Inferior parietal cortex (tissue), 1 donor: ENCODE data around the gene SEMA4C.
"Not testable (repeated sequence)": the region's sequence is repeated elsewhere in the genome, so short reads cannot be mapped to it uniquely, and the experiment has no call there.

Experiments
- DNase-seq: peaks from one replicate; pipeline ENCODE4 v3.0.0-alpha.2; 2016; ENCODE audit errors: extremely low spot score

The SEMA4C gene

DNA sequence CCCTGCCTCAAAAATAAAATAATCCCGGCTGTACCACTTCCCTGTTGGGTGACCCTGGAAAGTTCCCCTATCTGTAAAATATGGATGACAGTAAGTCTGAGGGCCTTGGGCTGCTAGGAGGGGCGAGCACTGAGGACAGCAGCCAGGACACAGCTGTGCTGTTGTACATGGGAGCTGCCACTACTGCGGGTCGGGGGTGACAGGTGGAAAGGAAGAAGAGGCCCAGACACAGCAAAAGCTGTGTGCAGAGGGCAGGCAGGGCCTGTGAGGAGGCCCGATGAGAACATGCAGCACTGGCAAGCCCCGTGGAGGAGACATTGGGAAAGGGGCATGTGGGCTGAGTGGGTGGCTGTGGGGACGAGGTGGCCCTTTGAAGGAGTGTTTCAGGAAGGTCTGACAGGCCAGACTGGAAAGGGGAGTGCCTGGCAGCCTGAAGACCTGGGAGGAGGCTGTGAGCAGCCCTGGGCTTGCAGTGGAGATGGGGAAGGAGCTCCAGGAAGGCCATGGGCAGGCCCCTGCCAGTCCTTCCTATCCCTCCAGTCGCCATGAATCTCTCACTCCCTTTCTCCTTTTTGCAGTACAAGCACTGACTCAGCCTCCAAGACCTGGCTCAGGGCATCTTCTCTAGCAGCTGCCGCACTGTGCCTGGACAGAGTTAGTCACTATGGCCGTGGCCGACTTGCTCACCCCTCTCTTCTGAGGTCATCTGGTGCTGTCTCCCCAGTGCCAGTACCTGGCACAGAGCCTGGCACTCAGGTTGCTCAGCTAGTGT is 28.9 kb upstream of the SEMA4C start:
- no peak for DNase-seq

DNA sequence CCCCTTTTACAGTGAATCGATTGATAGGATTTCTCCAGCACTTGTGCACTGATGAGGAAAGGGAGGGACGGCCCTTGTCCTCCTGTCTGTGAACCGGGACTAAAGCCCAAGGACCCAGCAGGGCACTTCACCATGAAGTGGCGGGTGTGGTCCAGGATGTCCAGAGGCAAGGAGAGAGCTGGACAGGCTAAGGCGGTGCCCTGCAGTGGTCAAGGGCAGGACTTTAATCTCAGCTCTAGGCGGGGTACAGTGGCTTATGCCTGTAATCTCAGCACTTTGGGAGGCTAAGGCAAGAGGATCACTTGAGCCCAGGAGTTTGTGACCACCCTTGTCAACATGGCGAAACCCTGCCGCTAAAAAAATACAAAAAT is 28.2 kb upstream of the SEMA4C start:
- no peak for DNase-seq

DNA sequence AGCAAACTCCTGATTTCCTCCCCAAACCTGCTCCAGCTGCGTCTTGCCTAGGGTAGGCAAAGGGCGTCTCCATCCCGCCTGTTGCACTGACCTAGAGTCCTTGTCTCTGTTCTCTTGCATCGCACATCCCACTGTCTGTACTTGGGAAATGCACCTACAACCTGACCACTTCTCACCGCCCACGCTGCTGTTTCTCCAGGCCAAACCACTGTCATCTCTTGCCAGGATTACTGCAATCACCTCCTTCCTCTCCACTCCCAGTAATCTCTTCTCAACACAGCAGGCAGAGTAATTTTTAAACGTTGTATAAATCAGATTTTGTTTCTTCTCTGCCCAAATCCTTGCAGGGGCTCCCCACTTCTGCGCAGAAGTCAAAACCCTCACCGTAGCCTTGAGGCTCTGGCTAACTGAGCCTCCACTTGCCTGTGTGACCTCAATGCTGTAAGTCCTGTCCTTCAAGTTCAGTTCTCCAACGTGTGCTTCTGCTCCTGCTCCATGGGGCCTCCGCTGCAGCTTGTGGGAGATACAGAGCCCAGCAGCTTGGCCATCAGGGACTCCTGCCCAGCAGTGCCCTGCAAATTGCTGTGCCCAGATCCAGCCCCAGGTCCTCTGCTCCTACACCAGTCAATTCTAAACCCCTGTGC is 27.7 kb upstream of the SEMA4C start:
- no peak for DNase-seq

DNA sequence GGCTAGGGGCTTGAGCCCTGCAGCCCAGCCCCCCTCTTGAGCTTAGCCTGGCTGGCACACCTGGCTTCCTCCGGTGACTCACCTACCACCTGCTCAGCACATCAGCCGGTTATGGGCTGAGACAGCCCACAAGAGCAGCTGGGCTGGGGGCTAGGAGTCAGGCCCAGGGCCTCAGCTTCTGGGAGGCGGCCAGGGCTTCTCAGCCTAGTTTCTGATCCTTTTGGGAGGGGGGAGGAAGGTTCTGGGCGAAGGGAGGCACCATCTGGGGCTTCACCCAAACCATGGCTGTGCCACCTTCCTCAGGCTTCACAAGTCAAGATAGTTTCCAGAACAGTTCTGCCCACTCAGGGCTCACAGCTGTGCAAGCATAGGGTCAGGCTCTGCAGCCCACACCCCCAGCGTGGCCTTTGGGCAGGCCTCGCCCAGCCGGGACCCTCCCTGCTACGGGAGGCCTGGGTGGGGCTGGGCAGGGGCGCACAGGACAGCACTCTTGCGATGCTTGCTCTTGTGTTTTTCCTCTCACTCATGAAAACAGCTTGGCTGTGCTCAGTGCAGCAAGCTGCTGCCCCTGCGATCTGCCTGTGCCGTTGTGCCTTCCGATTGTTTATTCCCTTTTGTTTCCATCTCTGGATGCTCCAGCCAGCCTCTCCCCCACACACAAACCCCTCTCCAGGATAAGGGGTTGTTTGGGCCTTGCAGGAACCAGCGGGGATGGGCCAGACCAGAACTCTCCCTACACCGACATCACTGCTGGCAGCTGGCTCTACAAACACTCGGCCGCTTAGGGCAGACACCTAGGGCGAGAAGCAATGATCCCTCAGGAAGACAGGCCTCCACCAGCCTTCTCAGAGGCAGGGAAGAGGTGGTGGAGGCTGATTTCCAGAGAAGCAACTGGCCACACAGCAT is 26.1 kb upstream of the SEMA4C start:
- DNase-seq: no peak

DNA sequence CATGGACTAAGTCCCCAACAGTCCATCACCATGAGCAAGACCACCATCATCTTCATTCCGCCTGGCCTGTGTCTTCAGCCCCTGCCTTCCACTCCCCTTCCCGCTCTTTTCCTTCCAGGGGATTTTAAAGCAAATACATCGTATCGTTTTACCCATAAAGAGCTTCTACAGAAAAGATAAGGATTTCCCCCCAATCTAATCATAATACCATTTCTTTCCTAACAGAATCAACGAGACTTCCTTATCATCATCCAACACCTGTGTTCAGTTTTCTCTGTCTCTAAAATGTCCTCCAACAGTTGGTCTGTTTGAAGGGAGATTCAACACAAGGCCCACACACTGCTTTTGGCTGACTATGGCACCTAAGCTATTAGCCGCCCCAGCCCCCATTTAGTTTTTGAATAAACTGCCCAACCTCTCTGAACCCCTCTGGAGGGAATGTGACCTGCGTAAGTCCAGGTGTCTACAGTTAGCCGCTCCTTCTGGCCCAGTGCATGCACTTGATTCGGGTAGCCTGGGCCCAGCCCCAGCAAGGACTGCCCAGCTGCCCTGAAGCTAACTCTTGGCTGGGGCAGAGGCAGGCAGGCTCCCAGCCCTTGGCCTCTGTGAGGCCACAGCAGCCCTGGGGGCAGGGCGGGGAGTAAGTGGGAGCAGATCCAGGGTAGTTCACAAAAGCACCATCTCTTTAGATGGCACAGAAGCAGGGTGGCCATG is 25.3 kb upstream of the SEMA4C start:
- no peak for DNase-seq

DNA sequence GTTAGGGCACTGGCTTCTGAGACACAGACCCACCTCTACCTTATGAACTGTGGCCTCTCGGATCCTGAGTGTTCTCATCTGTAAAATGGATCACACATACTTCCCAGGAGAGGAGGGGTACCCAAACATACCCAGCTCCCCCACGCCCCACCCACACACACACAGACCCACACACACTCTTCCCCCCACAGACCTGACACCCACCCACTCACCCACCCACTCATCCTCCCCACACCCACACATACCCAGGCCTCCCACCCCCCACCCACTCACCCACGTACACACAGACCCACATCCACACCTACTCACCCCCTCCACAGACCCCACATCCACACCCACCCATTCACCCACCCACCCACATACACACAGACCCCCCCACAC is 24.3 kb upstream of the SEMA4C start:
- no peak for DNase-seq

DNA sequence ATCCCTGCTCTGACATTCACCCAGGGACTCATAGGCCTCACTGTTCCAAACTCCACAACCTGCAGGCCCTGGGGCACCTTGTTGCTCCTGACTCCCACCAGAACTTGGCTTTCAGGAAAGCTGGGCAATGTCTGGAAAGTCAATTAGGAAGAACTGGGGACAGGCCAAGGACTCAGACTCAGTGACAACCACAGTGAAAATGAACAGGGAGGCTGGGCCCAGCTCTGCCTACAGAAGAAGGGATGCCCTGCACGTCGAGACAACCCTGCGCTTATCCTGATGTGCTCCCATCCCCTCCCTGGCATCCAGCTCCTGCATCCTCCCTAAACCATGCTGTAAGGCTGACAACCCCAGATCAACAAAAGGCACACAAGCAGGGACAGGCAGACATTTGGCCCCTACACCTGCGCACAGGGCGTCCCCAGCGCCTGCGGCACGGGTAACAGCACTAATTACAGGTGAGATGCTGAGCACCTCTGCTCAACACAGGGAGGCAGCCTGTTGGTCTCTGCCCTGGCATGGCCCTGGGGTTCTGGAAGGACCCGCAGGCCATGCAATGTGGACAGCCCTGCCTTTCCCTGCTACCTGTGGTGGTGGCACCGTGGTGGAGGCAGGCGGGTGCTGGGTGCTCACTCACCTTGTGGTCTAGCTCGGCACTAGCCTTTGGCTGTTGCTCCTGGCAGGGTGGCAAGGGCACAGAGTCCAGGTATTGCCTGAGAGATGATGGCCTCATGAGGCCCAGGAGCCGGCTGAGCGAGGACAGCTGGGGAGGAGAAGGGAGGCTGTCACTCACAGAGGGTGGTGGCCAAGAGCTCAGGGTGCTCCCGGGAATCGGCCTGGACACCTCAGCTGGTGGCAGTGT is 23.6 kb upstream of the SEMA4C start:
- no peak for DNase-seq

DNA sequence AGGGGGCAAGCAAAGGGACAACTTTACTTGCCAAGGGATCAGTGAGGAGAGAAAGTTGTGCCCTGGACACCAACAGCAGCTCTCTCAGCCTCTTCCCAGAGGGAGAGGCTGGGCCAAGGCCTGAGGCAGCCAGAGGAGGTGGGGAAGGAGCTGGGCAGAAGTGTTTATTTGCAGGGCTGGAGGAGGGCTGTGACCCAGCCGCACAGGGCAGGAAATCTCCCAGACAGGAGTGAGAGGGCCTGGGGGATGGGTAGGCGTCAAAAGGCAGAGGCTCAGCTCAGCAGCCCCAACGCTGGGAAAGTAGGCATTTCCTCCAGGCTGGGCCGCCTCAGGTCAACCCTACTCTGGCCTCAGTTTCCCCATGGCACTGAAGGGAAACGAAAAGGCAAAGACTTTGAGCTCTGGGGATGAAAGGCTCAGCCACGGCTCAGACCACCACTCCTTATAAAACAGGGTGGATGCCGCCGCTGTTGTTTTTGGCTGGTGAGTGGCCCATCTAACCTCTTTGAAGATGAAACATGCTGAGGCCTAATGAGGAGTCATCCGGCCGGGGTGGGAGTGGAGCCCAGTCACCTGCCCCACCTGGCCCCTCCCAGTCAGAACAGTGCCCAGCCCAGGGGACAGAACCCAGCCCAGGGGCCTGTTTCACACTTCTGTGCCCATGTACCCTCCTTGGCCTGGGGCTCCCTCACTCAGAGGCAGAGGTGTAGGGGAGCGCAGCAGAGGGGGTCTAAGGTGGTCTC is 21.9 kb upstream of the SEMA4C start:
- DNase-seq: no peak

DNA sequence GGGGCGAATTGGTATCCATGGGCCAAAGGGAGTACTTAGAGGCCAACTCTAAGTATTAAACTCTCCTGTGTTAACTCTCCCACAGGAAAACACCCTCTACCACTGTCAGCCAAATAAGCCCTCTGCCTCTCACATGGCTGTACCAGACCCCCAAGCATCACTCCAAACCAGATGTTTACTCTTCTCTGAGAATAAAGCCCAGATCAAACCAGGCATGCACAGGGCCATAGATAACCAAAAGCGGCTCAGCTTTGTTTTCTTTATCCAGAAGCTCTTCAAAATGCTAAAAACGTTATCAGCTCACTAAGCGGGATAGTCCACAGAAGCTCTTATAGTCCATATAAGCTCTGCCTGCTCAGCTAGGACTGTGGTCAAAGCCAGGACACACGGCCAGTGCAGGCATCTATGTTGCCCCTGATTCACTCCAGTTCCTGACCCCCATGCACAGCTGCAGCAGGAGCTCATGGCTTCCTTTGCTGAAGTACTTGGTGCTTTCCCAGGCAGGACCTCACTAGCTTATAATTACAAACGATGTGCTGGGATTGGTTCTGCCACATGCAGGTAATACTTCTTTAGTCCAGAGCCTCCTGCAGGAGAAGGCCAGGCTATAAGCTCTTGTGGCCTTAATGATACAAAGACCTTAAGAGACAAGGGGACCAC is 21.0 kb upstream of the SEMA4C start:
- DNase-seq: no peak

DNA sequence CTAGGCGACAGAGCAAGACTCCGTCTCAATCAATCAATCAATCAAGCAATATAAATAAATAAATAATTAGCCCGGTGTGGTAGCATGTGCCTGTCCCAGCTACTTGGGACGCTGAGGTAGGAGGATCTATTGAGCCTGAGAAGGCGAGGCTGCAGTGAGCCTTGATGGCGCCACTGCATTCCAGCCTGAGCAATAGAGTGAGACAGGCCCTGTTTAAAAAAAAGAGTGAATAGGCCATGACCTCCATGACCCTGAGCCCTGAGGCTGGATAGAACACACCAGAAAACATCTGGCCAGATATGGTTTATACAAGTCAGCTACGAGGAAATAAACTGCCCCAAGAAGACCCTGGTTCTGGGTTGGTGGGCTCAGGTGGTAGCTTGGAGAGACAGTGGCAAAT is 20.4 kb upstream of the SEMA4C start:
- no peak for DNase-seq

DNA sequence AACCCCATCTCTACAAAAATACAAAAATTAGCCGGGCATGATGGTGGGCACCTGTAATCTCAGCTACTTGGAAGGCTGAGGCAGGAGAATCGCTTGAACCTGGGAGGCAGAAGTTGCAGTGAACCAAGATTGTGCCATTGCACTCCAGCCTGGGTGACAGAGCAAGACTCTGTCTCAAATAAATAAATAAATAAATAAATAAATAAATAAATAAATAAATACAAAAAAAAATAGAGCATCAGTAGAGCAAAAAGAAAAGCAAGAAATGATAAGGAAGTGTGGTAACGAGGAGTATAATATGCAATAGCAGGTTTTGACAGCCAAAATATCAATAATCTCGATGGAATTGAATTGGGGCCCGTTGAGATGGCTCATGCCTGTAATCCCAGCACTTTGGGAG is 19.6 kb upstream of the SEMA4C start:
- DNase-seq: not testable (repeated sequence)

DNA sequence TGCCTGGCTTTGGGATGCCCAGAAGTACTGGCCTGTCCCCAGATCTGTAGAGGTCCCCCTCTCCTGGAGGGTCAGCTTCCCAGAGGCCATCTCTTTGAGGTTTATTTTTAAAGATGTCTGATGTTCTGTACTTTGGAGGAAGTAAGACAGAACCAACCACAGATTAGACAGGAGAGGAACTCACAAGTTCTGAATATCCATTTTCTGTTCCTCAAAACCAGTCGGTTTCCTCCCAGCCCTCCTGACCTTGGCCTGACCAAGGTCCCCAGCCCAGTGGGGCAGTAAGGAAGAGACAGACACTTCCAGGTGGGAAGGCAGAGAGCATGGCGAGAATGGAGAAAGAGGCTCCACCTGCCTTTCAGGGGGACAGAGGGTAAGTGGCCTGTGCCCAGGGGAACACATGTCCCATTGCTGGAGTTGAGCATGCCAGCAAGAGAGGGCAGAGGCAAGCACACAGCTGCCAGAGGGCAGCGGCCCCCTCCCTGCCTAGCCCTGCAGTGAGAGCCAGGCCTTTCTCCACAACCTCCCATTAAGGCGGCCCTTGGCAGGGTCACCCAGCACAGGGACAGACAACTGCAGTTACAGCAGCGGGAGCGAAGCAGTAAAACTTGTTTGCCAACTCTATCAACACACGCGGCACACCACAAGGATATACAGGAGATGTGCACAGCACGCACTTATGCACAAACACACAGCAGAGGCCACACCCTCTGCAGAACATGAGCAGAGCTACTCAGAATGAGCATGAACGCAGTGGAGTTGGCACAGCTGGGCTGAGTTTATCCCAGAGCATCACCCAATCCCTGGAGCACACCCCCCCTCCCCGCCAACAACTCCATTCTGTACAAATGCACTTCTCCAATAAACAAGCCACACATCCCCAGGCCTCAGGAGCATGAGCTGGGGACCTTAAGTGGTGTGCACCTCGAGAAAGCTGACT is 18.5 kb upstream of the SEMA4C start:
- no peak for DNase-seq

DNA sequence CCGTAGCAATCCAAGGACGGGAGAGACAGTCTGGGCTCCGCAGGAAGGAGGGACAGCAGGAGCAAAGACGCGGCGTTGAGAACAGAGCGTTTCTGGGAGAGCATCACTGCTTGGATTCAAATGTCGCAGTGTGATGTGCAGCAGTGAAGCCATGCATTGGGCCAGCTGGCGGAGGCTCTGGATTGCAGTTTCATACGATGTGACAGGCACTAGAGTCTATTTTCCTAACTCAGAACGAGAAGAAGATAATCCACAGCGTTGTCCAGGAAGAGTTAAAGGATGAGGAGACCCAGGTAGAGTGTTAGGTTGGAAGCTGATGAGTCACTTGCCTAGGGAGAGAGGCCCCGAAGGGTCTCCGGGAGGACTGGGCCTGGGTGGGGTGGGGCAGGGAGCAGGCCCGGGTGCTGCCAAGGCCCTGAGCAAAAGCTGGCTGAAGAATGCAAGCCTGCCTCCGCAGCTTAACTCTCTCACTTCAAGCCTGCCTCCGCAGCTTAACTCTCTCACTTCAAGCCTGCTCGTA is 17.7 kb upstream of the SEMA4C start:
- DNase-seq: peak; percentile 57

DNA sequence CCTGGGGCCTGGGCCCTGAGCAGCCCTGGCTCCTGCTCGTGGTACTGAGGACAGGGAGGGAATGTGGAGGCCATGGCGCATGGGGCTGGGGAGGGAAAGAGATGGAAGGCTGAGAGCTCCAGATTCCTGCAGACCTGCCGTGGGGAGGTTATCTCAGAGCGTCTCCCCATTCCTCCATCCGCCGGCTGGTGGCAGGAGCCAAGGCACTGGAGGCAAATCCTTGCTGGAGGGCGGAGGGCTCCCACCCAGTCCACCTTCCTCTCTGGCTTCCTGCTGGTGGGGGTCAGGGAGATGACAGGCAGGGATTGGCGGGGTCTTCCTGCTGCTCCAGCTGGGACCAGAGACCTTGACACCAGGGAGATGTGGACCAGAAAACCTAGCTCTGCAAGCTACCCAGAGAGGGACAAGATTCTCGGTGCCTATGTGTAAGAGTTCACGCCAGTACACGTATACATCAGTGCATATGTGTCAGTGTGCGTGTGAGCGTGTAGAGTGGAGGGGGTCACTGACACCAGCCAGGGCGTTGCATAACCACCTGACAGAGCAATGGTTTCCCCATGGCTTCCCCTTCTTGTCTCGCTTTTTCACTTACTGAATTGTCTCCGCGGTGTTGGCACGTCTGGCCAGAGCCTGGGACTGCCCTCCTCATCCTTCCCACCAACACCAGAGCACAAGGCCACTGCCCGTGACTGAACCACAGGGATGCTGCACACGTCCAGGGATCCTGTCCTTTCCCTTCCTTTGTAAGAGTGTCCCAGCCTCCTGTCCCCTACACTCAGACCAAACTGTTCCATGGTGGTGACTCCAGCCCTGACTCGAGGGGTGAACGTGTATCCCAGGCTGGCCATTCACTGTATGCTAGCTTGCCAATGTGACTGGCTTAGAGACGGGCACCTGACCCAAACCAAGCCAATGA is 15.8 kb upstream of the SEMA4C start:
- DNase-seq: no peak

DNA sequence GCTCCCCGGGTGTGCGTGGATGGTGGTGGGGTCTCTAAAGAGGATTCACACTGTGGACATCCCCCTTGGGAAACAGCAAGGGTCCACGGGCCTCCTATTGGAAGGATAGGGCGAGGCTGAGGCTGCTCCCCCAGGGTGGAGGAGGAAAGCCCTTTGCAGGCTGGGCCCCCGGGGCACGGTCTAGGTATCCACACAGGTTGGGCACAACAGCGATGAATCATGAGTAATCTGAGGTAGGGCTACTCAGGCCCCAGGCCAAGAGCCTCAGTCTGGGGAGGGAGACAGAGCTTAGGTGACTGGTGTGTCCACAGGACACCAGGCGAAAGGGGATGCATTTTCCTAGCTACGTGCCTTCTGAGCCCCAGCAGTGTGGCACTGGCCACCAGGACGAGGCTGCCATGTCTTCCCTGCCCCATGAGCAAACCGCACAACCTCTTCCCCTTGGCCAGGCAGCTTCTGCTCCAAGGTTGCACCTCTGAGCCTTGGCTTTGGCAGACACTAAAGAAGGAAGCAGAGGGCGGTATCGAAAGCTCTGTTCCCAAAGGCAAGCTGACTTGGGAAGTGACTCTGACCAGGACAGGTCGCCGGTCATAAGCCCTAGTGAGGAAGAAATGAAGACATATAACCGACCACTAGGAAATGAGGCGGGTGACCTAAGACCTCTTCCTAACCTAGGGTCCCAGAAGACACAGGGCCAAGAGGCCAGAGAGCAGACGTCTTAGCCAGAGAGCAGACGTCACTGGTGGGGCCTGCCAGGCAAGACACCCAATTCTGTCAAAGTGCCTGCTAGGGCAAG is 14.6 kb upstream of the SEMA4C start:
- no peak for DNase-seq

DNA sequence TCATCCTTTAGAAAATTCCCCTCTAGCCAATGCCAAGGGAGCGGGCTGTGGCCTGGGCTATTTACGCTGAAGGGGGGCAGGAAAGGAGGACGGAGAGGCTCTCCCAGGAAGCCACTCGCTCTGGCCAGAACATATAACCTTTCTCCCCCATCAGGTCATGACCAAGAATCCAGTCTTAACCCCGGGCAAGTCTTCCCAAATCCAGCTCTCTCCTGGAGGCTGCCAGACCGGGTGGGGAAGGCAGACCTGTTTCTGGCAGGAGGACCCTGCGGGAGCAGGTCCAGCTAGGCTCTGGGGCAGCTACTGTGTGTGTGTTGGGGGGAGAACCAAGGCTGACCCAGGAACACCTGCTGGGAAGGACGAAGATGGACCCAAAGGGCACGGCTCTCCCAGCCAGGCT is 13.4 kb upstream of the SEMA4C start:
- no peak for DNase-seq

DNA sequence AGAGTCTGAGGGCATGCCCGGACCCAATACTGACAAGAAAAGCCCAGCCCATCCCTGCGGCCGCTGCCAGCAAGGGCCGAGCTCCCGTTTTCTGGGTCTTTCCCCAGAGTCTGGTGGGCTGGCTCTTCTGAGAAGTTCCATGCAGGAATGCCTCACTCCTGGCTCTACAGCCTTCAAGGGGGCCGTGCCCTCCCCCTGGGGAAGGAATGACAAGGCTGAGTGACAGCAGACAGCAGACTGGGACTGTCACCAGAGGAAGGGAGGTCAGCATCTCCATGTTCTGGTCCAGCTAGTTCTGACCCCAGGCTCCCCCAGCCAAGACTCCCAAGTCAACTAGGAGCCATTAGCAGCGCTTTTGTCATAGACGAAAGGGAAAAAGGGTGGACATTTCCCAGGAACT is 13.0 kb upstream of the SEMA4C start:
- no peak for DNase-seq
